OCI-M1 (cell line): ENCODE data around the gene SLFN12.
"Not testable (repeated sequence)": the region's sequence is repeated elsewhere in the genome, so short reads cannot be mapped to it uniquely, and the experiment has no call there.

Experiments used
- DNase-seq: peaks from one replicate; lab custom pipeline; 2025; lab: John Stamatoyannopoulos, UW

The SLFN12 gene

GRCh38 chr17:35407531-35407930 lies 24.8 kb downstream of the SLFN12 start:
- DNase-seq: no peak

GRCh38 chr17:35406568-35406967 lies 25.7 kb downstream of the SLFN12 start:
- DNase-seq: no peak

- DNase-seq: peak; percentile 83
These were observed 27.9 kb downstream of the SLFN12 start for GRCh38 chr17:35404360-35404759.

GRCh38 chr17:35393783-35394182 lies 38.5 kb downstream of the SLFN12 start:
- DNase-seq: not testable (repeated sequence)

GRCh38 chr17:35390663-35391062 lies 41.6 kb downstream of the SLFN12 start:
- peak; percentile 75 for DNase-seq

- DNase-seq: peak; percentile 9
These were observed 42.1 kb downstream of the SLFN12 start for GRCh38 chr17:35390156-35390555.

GRCh38 chr17:35387496-35387895 lies 44.8 kb downstream of the SLFN12 start:
- no peak for DNase-seq

GRCh38 chr17:35377706-35378105 lies 54.6 kb downstream of the SLFN12 start:
- DNase-seq: no peak

GRCh38 chr17:35377068-35377467 lies 55.2 kb downstream of the SLFN12 start:
- DNase-seq: no peak

GRCh38 chr17:35376245-35376644 lies 56.1 kb downstream of the SLFN12 start:
- no peak for DNase-seq

- no peak for DNase-seq
These were observed 57.4 kb downstream of the SLFN12 start for GRCh38 chr17:35374766-35375344.

GRCh38 chr17:35373984-35374765 lies 58.1 kb downstream of the SLFN12 start:
- peak; percentile 86 for DNase-seq

- peak; percentile 96 for DNase-seq
These were observed 58.7 kb downstream of the SLFN12 start, which contains the start of gene SLFN11 for GRCh38 chr17:35373534-35373983. Gene SLFN11, minus strand, starts transcription at chr17:35373621. Its CDS starts 9,814 bp downstream, at chr17:35363807.

GRCh38 chr17:35372846-35373533 lies 59.3 kb downstream of the SLFN12 start:
- peak; percentile 70 for DNase-seq

- DNase-seq: no peak
These were observed 60.4 kb downstream of the SLFN12 start for GRCh38 chr17:35371934-35372333.

GRCh38 chr17:35368081-35368830 lies 64.0 kb downstream of the SLFN12 start:
- DNase-seq: peak; percentile 96

- DNase-seq: no peak
These were observed 71.3 kb downstream of the SLFN12 start for GRCh38 chr17:35361027-35361426.
